Stimulated activated CD4-positive, alpha-beta T cell treated with anti-CD3 and anti-CD28 coated beads, TNF-alpha, amount 100 ng/mL, for 48 hours (primary cell): ENCODE results near the gene CAPN2.

Experiments used
- DNase-seq, 3 donors: peaks; one replicate each; pipeline ENCODE4 v3.0.0-alpha.2; 2020; ENCODE audit warnings: low read depth in 3 of 3

CAPN2 gene

GRCh38 chr1:223712194-223712849, at the start of gene CAPN2:
CAPN2 (plus strand) TSS chr1:223712539; CDS start chr1:223712641, 102 bp downstream.
- DNase-seq = no peak

DNA sequence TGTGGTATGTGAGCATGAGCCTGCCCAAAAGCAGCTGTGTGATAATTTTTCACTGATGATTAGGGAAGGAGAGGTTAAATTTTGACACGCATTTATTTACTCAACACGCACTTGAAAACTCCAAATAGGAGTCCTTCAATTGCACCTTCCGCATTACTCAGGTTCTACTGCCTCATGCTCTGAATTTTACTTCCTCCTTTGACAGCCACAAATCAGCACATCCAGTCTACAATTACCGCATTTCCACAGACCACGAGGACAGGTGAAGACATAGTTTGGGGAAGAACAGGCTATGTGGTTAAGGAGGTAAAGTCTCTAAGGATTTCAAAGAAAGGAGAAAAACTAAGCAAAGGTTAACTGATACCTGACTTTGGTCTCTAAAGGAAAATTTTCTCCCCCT, 49.4 kb upstream of the CAPN2 start:
- no peak for DNase-seq

- no peak for DNase-seq
Observed at GRCh38 chr1:223664106-223664505, 48.2 kb upstream of the CAPN2 start.

DNA sequence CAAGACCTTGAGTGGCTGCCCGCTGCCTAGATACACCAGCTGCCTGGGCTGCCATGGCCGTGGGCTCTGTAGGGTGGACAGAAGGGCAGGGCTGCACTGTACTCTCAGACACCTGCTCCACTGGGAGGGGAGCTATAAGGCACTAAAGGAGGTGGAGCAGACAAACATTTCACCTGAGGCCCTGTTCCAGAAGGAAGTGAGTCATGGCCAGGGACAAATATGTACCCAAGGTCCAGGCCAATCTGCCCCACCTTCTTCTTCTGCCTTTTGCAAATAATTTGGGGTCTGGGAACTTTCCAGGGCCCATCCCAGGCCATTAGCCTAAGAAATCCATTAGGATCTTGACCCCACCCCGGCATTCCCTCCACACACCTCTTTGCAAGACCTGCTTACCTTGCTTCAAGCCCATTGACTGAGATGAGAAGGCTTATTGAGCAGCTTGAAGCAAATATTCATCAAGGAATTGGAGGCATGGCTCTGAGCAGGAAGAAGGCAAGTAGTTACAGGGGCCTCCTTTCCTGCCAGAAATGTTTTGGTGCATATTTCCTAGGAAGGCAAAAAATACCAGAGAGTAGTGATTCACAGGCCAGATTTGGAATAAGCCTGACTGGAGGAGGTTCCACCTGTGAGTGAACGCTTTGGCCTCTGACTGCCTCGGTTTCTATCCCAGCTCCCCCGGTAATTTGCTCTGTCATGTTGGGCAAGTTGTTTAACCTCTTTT, 46.6 kb upstream of the CAPN2 start, which contains the start of gene CAPN8:
CAPN8 (minus strand) TSS at position 110 of the 721 bp plus-strand sequence; CDS start at position 55, 55 bp downstream.
- no peak for DNase-seq

DNA sequence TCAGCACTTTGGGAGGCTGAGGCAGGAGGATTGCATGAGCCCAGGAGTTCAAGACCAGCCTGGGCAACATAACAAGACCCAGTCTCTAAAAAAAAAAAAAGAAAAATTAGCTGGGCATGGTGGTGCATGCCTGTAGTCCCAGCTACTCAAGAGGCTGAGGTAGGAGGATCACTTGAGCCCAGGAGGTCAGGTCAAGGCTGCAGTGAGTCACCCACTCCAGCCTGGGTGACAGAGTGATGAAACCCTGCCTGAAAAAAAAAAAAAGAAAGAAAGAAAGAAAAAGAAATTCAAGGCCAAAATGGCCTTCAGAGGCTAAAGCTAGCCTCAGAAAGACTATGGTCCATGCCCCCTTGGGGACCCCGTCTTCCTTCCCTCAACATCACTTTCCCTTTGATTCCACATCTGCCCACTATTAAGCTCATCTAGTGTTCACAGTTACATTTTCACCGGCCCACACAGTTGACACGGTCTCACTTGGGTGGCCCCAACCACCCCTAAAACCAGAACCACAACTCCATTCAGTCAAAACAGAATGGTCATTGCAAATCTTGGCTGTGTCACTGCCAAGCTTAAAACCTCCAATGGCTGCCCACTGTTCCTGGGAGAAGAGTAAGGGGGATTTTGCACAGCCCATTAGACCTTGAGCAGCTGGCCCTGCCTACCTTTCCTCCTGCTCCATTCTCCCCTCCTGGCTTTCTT, 44.7 kb upstream of the CAPN2 start:
- DNase-seq = no peak

DNA sequence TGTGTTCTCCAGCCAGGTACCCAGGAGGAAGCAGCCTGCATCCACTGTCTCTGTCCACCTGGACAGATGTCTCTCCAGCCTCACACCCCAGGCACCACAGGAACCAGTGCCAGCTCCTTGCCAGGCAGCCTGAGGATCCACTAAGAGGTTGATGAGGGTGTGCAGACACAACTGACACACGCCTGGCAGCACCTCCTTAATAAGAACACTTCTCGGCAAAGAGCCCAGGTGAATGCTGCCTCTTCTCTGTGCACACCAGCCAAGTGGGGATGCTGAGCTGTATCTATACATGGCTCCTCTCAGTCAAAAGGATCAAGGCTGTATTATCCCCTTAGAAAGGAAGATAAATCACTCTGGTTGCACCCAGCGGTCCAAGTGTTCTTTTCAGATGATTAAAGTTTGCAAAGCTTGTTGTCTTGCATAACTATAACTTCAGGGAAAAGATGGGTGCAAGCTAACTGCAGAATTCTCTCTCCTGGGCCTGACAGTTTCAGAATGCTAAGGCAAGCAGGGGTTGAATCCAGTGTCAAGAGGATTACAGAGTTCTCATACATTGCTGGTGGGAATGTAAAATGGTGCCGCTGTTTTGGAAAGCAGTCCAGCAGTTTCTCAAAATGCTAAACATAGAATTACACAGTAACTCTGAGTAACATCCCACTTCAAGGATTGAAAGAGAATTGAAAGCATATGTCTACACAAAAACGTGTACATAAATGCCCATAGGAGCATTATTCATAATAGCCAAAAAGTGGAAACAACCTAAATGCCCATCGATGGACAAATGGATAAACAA, 43.1 kb upstream of the CAPN2 start:
- DNase-seq = no peak

DNA sequence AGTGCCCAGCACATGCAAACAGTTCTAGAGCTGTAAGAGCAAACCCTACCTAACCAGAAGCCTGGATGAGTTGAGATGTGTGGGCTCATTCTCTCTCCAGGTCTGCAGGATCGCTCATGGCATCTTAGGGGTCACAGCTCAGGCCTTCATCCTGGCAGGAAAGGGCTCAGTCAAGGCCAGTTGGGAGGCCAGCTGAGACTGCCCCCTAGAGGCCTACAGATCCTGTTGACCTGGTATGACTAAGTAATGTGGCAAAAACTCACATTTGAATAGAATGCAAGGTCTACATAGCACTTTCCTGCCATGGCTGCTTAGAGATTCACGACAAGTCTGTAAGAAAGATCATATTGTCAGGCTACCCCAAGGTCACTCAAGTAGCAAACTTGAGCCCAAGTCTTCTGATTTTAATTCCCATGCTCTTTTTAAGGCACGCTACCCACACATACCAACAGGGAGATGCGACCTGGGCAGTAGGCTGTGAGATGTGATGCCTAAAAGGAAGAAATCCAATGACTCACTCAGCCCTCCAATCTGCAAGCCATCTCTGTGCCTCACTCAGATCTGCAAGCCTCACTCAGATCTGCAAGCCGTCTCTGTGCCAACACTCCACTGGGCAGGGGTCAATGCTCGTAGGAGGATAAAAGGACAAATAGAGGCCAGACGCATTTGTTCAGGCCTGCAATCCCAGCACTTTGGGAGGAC, 41.7 kb upstream of the CAPN2 start:
- no peak for DNase-seq

DNA sequence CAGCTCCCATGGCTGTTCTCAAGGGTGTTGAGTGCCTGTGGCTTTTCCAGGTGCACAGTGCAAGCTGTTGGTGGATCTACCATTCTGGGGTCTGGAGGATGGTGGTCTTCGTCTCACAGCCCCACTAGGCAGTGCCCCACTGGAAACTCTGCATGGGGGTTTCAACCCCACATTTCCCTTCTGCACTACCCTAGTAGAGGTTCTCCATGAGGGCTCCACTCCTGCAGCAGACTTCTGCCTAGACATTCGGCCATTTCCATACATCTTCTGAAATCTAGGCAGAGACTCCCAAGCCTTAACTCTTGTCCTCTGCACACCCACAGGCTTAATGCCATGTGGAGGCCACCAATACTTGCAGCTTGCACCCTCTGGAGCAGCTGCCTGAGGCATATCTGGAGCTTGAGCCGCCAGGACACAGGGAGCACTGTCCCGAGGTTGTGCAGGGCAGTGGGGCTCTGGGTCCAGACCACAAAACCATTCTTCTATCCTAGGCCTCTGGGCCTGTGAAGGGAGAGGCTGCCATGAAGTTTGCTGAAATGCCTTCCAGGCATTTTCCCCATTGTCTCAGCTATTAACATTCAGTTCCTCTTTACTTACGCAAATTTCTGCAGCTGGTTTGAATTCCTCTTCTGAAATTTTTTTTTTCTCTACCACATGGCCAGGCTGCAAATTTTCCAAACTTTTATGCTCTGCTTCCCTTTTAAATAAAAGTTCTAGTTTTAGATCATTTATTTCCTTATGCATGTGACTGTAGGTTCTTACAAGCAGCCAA, 38.0 kb upstream of the CAPN2 start:
- no peak for DNase-seq

- DNase-seq = no peak
Observed at GRCh38 chr1:223678841-223679240, 33.5 kb upstream of the CAPN2 start.

GRCh38 chr1:223680188-223680587, 32.2 kb upstream of the CAPN2 start:
- DNase-seq = no peak

DNA sequence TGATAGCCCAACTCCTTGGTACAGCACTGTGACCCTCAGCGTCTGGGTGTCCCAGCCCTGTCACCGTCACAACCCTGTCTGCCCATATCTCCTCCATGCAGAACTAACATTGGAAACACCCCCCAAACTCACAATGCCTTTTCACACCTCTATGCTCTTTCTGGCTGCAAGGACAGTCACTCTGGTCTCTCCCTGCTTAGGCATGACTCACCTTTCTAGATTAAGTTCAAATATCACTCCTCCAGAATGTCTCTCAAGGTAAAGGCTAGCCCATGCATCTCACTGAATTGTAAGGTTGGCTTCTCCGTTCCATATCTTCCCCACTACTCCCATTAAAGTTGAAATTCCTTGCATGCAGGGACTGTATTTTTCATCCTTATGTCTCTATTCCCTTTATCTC, 29.8 kb upstream of the CAPN2 start:
- no peak for DNase-seq

DNA sequence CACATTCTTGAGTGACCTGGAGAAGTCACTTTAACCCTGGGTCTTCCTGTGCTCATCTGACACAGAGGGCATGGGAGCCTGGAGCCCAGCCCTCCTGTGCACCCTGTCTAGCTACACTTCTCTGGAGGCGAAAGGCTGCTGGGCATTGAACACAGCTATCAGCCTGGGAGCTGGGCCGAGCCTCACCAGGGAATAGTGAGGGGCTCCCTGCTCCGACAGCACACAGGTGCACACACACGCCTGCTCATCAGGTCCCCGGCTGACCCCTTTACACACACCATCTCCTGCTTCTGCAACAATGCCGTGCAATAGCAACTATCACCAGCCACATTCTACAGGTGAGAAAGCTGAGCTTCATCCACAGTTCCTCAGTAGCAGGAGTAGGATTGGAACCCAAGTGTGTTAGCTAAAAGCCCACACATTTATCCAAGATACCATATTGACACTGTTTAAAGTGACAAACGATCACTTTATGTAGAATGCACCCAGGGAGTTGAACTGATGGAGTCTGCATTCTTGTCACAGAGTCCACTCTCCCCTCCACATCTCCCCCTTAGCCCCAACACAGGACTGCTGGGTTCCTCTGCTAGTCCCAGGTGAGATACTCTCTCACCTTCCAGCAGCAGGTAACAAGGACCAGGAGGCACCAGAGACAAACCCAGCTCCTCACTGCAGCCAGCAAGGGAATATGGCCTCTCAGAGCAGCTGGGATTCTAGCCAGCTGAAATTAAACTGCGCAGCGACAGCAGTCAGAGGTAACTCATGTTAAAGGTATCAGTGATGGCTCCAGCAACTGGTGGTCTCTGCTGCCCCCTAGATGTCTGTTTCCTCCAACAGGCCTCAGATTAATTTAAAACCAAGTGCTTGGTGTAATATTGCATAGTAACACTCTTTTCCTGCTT, 28.5 kb upstream of the CAPN2 start:
- DNase-seq = no peak

GRCh38 chr1:223684488-223684792, 27.9 kb upstream of the CAPN2 start:
- DNase-seq = no peak

DNA sequence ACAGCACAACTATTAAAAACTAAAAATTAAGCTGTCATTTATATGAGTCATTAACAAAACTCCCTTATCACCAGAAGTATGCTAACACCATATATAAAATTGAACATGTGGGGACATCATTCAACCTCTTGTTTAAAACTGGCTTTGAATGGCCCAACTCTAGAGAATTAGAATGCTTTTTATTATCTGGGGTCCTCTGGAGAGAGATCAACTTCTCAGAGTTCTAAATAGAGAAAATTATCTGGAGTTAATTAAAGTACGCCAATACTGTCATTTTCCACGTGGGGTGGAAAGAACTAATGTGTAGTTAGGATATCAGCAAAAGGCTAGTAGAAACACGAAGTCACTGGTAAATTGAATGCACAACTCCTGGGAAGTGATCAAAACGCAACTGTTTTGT, 21.2 kb upstream of the CAPN2 start:
- DNase-seq = no peak

DNA sequence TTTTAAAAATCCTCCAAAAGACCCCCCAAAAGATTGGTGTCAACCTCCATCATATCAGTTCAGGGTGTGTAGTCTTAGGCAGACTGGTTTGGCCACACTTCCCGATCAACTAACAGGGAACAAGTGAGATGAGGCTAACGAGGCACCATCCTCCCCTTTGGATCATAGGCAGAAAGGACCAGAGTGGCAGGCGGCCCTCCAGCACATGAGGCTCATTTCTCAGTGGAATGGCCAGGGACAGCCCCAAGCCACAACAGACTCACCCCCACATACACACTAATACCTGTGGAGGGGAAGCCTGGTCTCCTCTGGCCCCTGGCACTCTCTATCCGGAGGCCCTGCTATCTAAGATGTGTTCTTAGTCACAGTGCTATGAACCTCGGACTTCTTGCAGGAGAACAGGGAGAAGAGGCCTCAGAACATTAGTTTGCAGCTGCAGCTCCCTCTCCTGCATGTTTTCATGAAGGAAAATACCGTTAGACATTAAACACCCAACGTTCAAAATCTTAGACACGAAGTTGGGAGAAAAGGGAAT, 17.3 kb upstream of the CAPN2 start:
- DNase-seq = no peak

DNA sequence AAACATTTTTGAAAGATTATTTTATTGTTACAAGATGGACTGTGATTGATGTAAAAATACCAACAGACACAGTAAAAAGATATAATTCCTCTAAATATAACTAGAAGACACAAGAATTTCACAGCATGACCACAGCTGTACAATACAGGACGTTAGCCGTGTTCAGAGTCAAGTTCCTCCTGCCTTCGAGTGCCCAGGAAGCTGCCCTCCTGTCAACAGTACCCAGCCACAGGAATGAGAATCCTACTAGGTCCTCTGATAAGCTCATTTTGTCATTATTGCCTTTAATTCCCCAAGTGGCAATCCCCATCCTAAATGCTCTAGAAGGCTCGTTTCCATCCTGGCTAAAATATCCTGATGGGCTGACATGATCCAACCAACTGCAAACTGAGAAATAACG, 16.4 kb upstream of the CAPN2 start:
- no peak for DNase-seq

DNA sequence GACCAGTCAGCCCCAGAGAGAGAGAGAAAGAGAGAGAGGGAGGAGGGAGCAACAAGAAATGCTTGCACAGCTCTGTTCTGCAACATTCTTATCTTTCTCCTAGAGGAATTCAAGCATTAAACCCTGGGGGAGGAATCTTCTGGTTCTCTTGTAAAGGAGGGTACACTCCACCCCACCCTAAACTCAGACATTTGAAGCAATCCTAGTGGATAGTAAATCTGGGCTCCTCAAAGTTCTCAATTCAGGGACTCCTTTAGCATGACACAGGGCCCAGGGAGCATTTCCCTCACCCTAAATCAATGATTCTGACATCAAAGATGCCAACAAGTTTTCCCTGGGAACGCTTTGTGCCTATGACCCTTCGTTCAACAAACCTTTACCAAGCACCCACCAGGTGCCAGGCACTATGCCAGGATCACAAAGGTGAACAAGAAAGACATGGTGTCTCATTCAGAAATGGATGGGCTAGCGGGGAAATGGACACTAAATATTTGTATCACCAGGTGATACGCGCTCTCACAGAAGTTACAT, 11.9 kb upstream of the CAPN2 start:
- DNase-seq = no peak

- no peak for DNase-seq
Observed at GRCh38 chr1:223700942-223701637, 11.2 kb upstream of the CAPN2 start.
